GM23248 (cell line): ENCODE results near the gene ASXL1. TPM values are rescaled to one million over a fixed set of nuclear protein-coding genes. Genes with fewer than 3 reads are reported as not detected.

Source experiments
- DNase-seq: peaks from one replicate; pipeline ENCODE4 v3.0.0-alpha.2; 2015
- H2AFZ ChIP-seq: fragments of 200-600 bp; sonication (generic); 2 replicates; pipeline ENCODE4 v1.6.1; 2016; ENCODE audit warnings: antibody characterized with exemption
- H3F3A ChIP-seq: fragments of 200-600 bp; sonication (generic); 2 replicates; pipeline ENCODE4 v1.6.1; 2016; ENCODE audit warnings: mild to moderate bottlenecking, antibody characterized with exemption, mixed run types; ENCODE audit not compliant: insufficient read depth
- H3K27ac ChIP-seq: fragments of 200-600 bp; sonication (generic); 2 replicates; pipeline ENCODE4 v1.5.1; 2016; ENCODE audit warnings: mild to moderate bottlenecking
- H3K27me3 ChIP-seq: fragments of 200-600 bp; sonication (generic); replicated peaks from 2 replicates; pipeline ENCODE4 v1.6.1; 2016; ENCODE audit warnings: mild to moderate bottlenecking; ENCODE audit not compliant: insufficient read depth
- H3K36me3 ChIP-seq: fragments of 200-600 bp; sonication (generic); 2 replicates; pipeline ENCODE4 v1.6.1; 2016; ENCODE audit warnings: low read depth, mild to moderate bottlenecking
- H3K4me1 ChIP-seq: fragments of 200-600 bp; sonication (generic); 2 replicates; pipeline ENCODE4 v1.6.1; 2016; ENCODE audit warnings: mild to moderate bottlenecking; ENCODE audit not compliant: insufficient read depth
- H3K4me2 ChIP-seq: fragments of 200-600 bp; sonication (generic); one replicate; pipeline ENCODE4 v1.6.1; 2016; ENCODE audit warnings: mild to moderate bottlenecking; ENCODE audit not compliant: unreplicated experiment
- H3K4me3 ChIP-seq: fragments of 200-600 bp; sonication (generic); 2 replicates; pipeline ENCODE4 v1.5.1; 2016; ENCODE audit warnings: mild to moderate bottlenecking
- H3K79me2 ChIP-seq: fragments of 200-600 bp; sonication (generic); 2 replicates; pipeline ENCODE4 v1.6.1; 2016; ENCODE audit warnings: mild to moderate bottlenecking; ENCODE audit not compliant: insufficient read depth
- H3K9ac ChIP-seq: fragments of 200-600 bp; sonication (generic); 2 replicates; pipeline ENCODE4 v1.6.1; 2016; ENCODE audit warnings: mild to moderate bottlenecking
- H3K9me2 ChIP-seq: fragments of 200-600 bp; sonication (generic); 2 replicates; pipeline ENCODE4 v1.6.1; 2016; ENCODE audit warnings: mixed run types, mild to moderate bottlenecking, moderate library complexity; ENCODE audit not compliant: insufficient read depth
- H3K9me3 ChIP-seq: fragments of 200-600 bp; sonication (generic); one replicate; pipeline ENCODE4 v1.6.1; 2017; ENCODE audit warnings: low read depth
- H4K20me1 ChIP-seq: fragments of 200-600 bp; sonication (generic); 2 replicates; pipeline ENCODE4 v1.6.0; 2016; ENCODE audit not compliant: insufficient read depth
- EZH2 ChIP-seq: fragments of 200-600 bp; sonication (generic); IDR thresholded peaks from 2 replicates; pipeline ENCODE4 v1.6.1; 2018; ENCODE audit warnings: antibody characterized with exemption, mild to moderate bottlenecking; ENCODE audit not compliant: insufficient read depth, poor library complexity, severe bottlenecking
- EZH2phosphoT487 ChIP-seq: fragments of 200-600 bp; sonication (generic); IDR thresholded peaks from 2 replicates; pipeline ENCODE4 v1.6.1; 2018; ENCODE audit warnings: antibody characterized with exemption, moderate library complexity, mild to moderate bottlenecking, low read depth; ENCODE audit not compliant: insufficient read depth
- WGBS, 2 experiments: methylation state at CpG; one replicate each; pipeline ENCODE4 v1.1.6; 2015 to 2017; ENCODE audit warnings: low lambda C conversion rate in 2 of 2, low coverage in 1 of 2; ENCODE audit errors: missing lambda C conversion rate in 2 of 2; 5-methylcytosine and 5-hydroxymethylcytosine counted together
- in situ Hi-C: fragments of 300-500 bp; cut with MboI; formaldehyde crosslinking; loops from 2 replicates; pipeline ENCODE4 v1.15.0; 2020
- polyA plus RNA-seq: library from polyadenylated mRNA; unstranded; fragments of >200 nt; fragmentation: Nextera tagmentation; extraction: Ambion mirVana; gene quantifications from 2 replicates; pipeline ENCODE4 v1.2.1, GENCODE V29; 2016
- total RNA-seq: library from RNA; depleted of rRNA; stranded (reverse); fragments of >200 nt; shearing (Covaris generic); gene quantifications from 2 replicates; pipeline ENCODE4 v1.2.3, GENCODE V29; 2014

The ASXL1 gene
- total and polyA plus RNA-seq, 2 experiments from 2014 or later = 13.8 to 39.9 TPM

DNA sequence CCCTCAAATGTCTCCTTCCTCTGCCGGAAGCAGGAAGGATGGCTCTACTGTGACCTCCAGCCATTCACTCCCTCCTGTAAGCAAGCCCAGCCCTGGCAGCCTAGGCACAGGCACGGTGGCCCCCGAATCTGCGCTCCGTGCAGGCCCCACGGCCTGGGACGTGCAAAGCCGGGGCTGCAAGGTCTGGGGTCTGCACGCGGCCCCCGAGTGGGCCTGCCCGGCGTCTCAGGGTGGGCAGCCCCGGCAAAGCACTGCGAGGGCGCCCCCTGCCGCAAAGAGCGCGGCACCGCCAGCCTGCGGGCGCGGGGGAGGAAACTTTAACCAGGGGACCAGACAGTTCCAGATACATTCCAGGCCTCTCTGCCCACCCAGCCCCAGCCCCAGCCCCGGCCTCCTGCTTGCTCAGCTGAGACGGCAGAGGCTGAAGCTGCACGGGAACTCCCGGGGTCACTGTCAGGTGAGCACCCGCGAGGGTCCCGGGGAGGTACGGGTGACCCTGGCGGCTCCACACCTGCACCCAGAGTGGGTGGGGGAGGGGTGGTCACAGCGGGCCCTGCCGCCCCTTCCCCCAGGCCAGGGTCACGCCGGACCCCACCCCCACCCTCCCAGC, 98.8 kb downstream of the ASXL1 start:
- Histone ChIP-seq H3K4me3 (peak overlapping the region; percentile 70), H3K9me2 (no peaks in the 10 kb centered on the region), H3K27ac (no peak overlapping the region), H3F3A (no peaks in the 10 kb centered on the region), H3K4me1 (peaks cover 4% of the 10 kb centered on the region; the same call in 1 of the 2 replicates), H4K20me1 (no peaks in the 10 kb centered on the region), H3K4me2 (peak overlapping the region; percentile 89), H3K9me3 (no peaks in the 10 kb centered on the region), H3K36me3 (no peaks in the 10 kb centered on the region), H3K27me3 (no peaks in the 10 kb centered on the region), H2AFZ (peak overlapping the region; percentile 55; the same call in 1 of the 2 replicates), H3K79me2 (no peaks in the 10 kb centered on the region), H3K9ac (peak overlapping the region; percentile 58)
- in situ Hi-C loops = no loop called here
- 3 to 6% methylated on average over 19 to 33 of the region's 36 CpGs for WGBS, 2 experiments
- peak; percentile 71 for DNase-seq
- no peak for TF ChIP-seq EZH2
- no peak for TF ChIP-seq EZH2phosphoT487

DNA sequence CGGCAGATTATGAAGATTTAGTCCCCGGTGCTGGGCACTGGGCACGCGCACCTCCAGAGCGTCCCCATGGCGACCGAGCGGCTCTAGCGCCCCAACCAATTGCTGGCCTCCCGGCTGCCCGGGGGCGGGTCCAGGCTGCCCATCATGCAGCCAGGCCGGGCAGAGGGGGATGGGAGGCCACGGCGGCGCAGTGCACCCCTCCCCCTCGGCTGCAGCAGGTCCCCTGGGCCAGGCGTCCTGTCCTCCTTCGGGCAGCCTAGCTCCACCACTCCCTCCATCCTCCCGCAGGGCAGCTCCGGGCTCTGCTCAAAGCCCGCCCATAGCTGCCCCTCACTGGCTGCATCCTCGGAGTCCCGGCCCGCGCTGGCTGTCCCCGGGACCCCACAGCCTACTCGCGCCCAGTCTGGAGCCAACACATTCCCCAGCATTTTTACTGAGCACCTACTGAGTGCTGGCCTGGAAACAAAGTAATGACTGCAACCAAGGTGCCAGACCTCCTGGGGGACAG, 99.4 kb downstream of the ASXL1 start:
- TF ChIP-seq EZH2phosphoT487 = no peak
- TF ChIP-seq EZH2 = no peak
- H2AFZ ChIP-seq = peak overlapping the region; percentile 55
- no peak overlapping the region for H3K27ac ChIP-seq
- H4K20me1 ChIP-seq = no peaks in the 10 kb centered on the region
- no peaks in the 10 kb centered on the region for H3K79me2 ChIP-seq
- no peaks in the 10 kb centered on the region for H3F3A ChIP-seq
- WGBS, 2 experiments = 6 to 9% methylated on average over 21 to 29 of the region's 29 CpGs
- peak overlapping the region; percentile 58 for H3K9ac ChIP-seq
- no peaks in the 10 kb centered on the region for H3K9me2 ChIP-seq
- H3K9me3 ChIP-seq = no peaks in the 10 kb centered on the region
- peak overlapping the region; percentile 89 for H3K4me2 ChIP-seq
- DNase-seq = peak; percentile 87
- in situ Hi-C loops = no loop called here
- H3K4me1 ChIP-seq = peaks cover 4% of the 10 kb centered on the region; the same call in 1 of the 2 replicates
- peak overlapping the region; percentile 70 for H3K4me3 ChIP-seq
- no peaks in the 10 kb centered on the region for H3K27me3 ChIP-seq
- H3K36me3 ChIP-seq = no peaks in the 10 kb centered on the region

DNA sequence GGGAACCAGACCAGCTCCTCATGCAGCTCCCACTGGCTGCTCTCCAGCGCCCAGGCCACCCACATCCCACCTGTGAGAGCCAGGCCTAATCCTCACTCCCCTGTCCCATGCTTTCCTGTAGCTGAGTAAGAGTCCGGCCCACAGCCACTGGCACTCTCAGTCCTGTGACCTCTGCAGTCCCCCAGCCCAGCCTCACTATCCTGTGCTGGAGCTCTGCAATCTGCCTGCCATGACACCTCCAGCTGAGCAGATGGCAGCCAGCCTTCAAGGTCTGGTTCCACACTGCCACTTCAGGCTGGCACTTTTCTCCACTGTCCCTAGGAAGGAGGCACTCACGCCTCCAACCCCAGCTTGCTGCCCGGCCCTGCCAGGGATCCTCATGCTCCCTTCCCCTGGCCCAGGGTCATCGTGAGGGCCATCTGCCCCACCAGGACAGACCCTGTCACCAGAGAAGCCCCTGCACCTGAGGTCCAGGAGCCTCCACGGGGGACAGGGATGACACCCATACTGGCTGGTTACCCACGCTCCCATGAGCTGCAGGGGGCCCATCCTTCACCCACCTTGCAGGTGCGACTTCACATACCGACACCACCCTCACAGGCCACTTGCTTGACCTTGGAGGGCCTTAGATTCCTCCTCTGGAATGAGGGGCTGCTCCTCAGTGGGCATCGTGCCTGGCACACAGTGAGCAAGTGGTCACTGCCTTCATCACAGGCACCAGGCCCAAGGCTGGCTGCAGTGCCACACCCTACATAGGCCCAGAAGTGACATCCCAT, 100.1 kb downstream of the ASXL1 start:
- Histone ChIP-seq H3K4me2 (no peak overlapping the region), H3K4me1 (peaks cover 4% of the 10 kb centered on the region; the same call in 1 of the 2 replicates), H3K27ac (no peak overlapping the region), H3K4me3 (no peak overlapping the region), H2AFZ (no peak overlapping the region), H3K9me3 (no peaks in the 10 kb centered on the region), H3F3A (no peaks in the 10 kb centered on the region), H3K9me2 (no peaks in the 10 kb centered on the region), H3K9ac (no peak overlapping the region), H3K36me3 (no peaks in the 10 kb centered on the region), H3K79me2 (no peaks in the 10 kb centered on the region), H4K20me1 (no peaks in the 10 kb centered on the region), H3K27me3 (no peaks in the 10 kb centered on the region)
- no peak for DNase-seq
- in situ Hi-C loops = no loop called here
- WGBS, 2 experiments = 62 to 67% methylated on average over 10 of the region's 10 CpGs
- TF ChIP-seq EZH2 (no peak), EZH2phosphoT487 (no peak)

DNA sequence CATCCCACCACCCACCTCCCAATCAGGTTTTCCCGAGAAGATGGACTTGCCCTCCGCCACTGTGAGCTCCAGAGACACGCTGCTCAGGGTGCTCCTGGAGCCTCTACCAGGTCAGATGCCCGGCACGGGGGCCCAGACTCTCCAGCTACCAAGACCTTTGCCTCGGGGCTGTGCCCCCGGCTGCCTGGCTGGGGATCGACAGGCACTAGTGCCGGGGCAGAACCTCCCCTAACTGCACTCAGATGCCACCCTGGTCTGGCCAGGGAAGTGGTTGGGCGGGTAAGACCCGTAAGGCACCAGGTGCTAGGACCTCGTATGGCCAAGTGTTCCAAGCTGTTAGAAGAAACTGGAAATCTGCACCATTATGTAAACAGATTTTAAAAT, 100.7 kb downstream of the ASXL1 start:
- Histone ChIP-seq H3K4me3 (no peak overlapping the region), H3K27ac (no peak overlapping the region), H3K27me3 (no peaks in the 10 kb centered on the region), H3F3A (no peaks in the 10 kb centered on the region), H3K36me3 (no peaks in the 10 kb centered on the region), H3K9me2 (no peaks in the 10 kb centered on the region), H3K4me2 (no peak overlapping the region), H3K9me3 (no peaks in the 10 kb centered on the region), H3K4me1 (peaks cover 4% of the 10 kb centered on the region; the same call in 1 of the 2 replicates), H4K20me1 (no peaks in the 10 kb centered on the region), H2AFZ (no peak overlapping the region), H3K79me2 (no peaks in the 10 kb centered on the region), H3K9ac (no peak overlapping the region)
- TF ChIP-seq EZH2phosphoT487 = no peak
- TF ChIP-seq EZH2 = no peak
- 72 to 80% methylated on average over 12 of the region's 12 CpGs for WGBS, 2 experiments
- in situ Hi-C loops = no loop called here
- DNase-seq = no peak
